Suppressor macrophage treated with lipopolysaccharide for 1 hour (primary cell): ENCODE results near the gene DPEP1.
"Not testable (repeated sequence)": the region's sequence is repeated elsewhere in the genome, so short reads cannot be mapped to it uniquely, and the experiment has no call there.

ENCODE experiments used
- DNase-seq, 3 donors: peaks; one replicate each; pipeline ENCODE4 v3.0.0-alpha.2; 2020 to 2022

The DPEP1 gene

GRCh38 chr16:89621136-89621697 lies 7.8 kb downstream of the DPEP1 start:
- DNase-seq = no peak

- no peak for DNase-seq
Measured at GRCh38 chr16:89621698-89622409, 8.4 kb downstream of the DPEP1 start.

- no peak for DNase-seq
Measured at GRCh38 chr16:89623511-89624261, 10.2 kb downstream of the DPEP1 start.

- no peak for DNase-seq
Measured at GRCh38 chr16:89624777-89625761, 11.6 kb downstream of the DPEP1 start.

GRCh38 chr16:89629827-89630610 lies 16.6 kb downstream of the DPEP1 start:
- no peak for DNase-seq

- DNase-seq = no peak
Measured at GRCh38 chr16:89633064-89633631, 19.7 kb downstream of the DPEP1 start.

- not testable (repeated sequence) for DNase-seq
Measured at GRCh38 chr16:89634463-89635385, 21.3 kb downstream of the DPEP1 start.

GRCh38 chr16:89636663-89637062 lies 23.2 kb downstream of the DPEP1 start:
- DNase-seq = no peak

- no peak for DNase-seq
Measured at GRCh38 chr16:89637379-89637778, 23.9 kb downstream of the DPEP1 start.

- no peak for DNase-seq
Measured at GRCh38 chr16:89638455-89638854, 25.0 kb downstream of the DPEP1 start.

GRCh38 chr16:89639385-89639784 lies 25.9 kb downstream of the DPEP1 start:
- no peak for DNase-seq

GRCh38 chr16:89641458-89642119 lies 28.1 kb downstream of the DPEP1 start:
- no peak for DNase-seq

- DNase-seq = no peak
Measured at GRCh38 chr16:89642574-89642973, 29.1 kb downstream of the DPEP1 start.

- DNase-seq = no peak
Measured at GRCh38 chr16:89643769-89644300, 30.4 kb downstream of the DPEP1 start.

- DNase-seq = no peak
Measured at GRCh38 chr16:89645122-89645521, 31.7 kb downstream of the DPEP1 start.

- no peak for DNase-seq
Measured at GRCh38 chr16:89646270-89646669, 32.8 kb downstream of the DPEP1 start.

- no peak for DNase-seq
Measured at GRCh38 chr16:89646906-89647305, 33.5 kb downstream of the DPEP1 start.

- DNase-seq = no peak
Measured at GRCh38 chr16:89651584-89651983, 38.1 kb downstream of the DPEP1 start.

- DNase-seq = no peak
Measured at GRCh38 chr16:89653656-89654295, 40.3 kb downstream of the DPEP1 start.
